Stimulated activated naive CD4-positive, alpha-beta T cell treated with Interleukin-2 at 50 U/mL for 16 hours (primary cell): Measurements from ENCODE around the gene JCHAIN.

Experiments
- DNase-seq: peaks from one replicate; lab custom pipeline; 2025; lab: John Stamatoyannopoulos, UW

The JCHAIN gene

DNA sequence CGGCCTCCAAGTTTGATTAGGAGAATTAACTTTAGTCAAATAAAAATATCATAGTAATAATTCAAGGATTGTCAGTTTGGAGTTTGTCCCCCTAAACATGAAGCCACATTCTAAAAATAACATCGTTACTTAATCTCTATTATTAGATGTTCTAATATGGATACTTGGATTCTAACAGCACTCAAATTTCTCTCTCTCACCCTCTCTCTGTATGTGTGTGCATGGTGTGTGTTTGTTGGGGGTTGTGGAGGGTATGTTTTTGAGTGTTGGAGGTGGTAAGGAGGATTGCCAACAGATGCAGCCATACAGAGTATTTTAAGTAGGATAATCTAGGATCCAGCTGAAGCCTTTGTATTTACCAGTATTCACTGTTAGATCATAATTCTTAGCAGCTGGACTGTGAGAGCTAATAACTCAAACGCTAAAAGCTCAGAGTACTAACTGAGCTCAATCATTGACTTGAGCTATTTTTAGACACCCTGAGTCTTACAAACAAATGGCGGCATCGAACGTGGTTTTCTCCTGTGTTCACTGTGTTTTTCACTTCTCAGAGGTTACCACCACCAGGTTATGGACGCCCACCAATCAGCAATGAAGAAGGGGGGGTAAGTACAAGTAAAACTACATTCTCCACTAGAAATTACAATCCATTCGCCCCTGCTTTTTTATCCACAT lies 28.9 kb downstream of the JCHAIN start:
- DNase-seq, result no peak

GRCh38 chr4:70634482-70634881 lies 31.8 kb downstream of the JCHAIN start:
- DNase-seq, result no peak

DNA sequence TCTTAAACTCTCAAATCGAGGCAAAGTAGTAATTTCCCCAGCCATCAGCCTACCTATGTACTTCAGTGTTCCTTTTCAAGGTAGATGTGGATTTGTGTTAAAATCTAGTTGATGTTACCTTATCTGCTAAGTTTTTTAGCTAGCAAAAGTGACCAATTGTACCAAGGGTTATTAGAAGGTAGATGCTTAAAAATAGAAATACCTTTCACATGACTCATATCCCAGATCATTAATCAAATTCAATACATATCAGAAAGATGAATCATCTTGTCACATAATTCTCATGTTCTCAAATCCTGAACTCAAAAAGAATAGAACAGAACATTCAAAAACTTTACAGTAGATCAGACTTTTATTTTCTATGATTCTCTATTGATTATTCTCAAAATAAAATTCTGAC lies 34.3 kb downstream of the JCHAIN start:
- no peak for DNase-seq

- no peak for DNase-seq
Observed at GRCh38 chr4:70630162-70630561, 36.1 kb downstream of the JCHAIN start.

DNA sequence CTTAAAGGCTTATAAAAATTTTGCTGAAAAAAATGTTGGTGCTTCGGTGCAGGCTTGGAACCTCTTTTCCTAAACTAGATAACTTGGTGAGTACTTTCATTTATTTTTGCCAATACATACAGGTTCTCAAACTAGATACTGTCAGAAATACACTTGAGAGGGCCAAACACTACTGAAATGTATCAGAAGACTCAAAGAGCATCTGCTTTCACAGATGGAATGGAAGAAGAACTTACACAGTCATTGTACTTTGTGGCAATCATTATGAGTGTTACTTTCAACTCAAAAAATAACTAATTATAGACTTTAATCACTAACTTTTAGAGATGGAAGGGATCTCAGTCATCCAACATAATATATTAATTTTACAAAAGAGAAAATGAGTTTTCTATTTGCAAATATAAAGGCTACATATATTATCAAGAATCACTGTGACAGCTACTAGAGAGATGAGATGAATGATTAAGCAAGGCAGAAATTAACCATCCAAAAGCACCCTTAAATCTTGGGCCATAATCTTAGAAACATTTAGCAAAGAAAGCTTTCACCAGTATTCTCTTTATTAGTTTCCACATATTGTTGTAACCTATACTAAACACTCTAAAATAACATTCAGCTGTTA lies 36.7 kb downstream of the JCHAIN start:
- no peak for DNase-seq

DNA sequence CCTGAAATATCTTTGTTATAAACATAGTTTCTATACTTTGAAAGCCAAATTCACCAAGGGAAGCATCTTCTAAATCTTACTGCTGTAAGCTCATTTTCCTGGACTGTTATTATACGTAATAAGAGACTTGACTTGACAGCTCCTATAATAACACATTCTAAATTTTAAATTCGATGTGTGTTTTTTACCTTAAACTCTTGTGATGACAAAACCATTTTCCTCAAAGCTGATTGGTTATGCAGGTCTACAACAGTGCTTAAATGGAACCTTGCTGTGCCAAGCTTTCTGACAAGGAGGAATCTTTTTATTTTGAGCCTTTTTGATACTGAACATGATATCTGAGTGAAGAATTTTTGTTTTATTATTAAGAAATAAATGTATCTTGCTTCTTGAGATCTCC lies 37.9 kb downstream of the JCHAIN start, which contains the start of gene ENAM:
TSS of gene ENAM (plus strand) at position 301 of the 400 bp plus-strand sequence. CDS start 757 bp downstream, outside the sequence.
- no peak for DNase-seq

DNA sequence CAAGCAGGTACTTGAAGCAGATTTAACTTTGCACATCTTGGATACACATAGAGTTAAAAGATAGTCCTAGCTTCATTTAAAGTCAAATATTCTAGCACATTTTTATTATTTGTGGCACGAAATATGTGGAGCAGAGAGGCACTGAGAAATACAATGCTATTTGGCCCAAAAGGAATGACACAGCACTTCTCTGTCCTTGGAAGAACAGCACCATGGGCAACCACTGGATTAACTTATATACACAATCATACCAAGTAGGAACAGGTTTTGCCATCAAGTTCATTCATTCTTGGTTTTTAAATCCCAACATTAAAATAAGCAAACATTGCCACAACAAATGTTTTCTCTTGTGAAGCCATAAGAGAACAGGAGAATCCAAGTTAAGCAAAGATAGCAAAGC lies 38.7 kb downstream of the JCHAIN start:
- no peak for DNase-seq

GRCh38 chr4:70624226-70624793 lies 42.0 kb downstream of the JCHAIN start:
- DNase-seq, result no peak

- no peak for DNase-seq
Observed at GRCh38 chr4:70623323-70623722, 43.0 kb downstream of the JCHAIN start.

DNA sequence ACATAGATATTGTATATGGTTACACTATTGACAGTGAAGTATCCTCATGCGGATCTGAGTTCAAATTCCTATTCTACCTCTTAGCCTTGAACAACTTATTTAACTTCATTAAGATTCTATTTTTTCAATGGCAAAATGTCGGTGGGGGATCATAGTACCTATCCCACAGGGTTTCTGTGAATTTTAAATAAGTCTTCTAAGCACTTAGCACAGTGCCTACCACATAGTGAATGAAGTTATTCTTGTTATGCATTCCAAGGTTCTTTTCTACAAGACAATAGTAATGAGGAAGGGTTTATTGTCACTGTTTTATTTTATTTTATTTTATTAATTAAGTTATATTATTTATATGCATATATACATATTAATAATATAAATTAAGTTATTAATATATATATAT lies 46.5 kb downstream of the JCHAIN start:
- no peak for DNase-seq

GRCh38 chr4:70619288-70619687 lies 47.0 kb downstream of the JCHAIN start:
- no peak for DNase-seq

- DNase-seq, result no peak
Observed at GRCh38 chr4:70614184-70614555, 52.1 kb downstream of the JCHAIN start.

DNA sequence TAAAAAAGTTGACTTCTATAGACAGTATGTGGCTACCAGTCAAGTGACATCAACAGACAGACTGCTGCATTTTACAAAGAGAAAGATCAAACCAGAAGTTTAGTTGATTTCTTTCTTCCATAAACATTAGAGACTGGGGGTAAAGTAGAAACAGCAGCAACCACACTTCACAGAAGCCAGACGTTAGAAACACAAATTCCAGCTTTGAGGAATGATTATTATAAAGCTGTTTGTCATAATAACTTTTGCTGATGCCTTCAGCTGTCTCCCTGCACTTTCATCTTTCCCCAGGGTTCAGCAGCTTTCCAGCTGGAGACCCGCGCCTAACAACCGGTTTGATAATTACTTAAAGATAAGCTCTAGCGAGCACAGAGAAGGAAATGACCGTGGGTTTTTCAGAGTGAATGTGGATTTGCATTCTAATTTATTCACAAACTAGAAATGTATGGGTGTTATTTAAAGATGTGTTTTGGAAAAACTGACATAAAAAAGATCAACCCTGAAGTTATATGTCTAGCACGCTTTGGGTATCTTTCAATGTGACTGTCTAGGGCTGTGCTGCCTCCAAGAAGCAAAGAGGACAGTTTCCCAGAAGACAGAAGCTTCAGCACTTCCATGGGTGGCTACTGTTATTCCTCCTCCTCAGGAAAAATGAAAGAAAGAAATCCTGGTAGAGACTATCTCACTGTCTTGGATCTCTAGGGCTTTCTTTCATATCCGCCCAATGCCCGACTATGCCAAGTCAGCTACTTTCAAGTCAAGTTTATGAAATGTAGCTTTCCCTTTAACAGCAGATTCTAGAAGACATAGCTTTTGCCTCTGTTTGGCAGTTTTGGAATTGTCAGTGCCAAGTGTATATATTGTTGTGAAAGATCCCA lies 52.8 kb downstream of the JCHAIN start:
- no peak for DNase-seq

- no peak for DNase-seq
Observed at GRCh38 chr4:70608324-70608723, 58.0 kb downstream of the JCHAIN start.

DNA sequence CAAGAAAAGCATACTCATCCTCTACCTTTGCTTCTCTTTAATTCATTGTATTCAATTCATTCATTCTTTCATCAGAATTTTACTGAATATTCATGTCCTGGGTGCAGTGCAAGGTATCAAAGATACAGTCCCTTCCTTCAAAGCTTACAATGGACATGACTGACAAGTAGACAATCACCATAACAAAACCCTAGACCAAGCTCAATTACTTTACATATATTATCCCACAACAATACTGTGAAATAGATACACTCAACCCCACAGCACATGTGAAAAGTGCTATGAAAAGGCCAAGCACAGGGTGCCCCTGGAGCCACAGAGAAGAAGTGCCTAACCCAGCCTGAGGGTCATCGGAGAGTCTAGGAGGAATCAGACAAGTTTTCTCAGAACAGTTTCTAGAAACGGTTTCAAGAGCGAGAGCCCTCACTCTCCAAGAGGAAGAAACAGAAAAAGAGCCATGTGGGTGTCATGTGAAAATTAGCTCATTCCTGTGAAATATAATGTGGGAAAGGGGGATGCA lies 58.9 kb downstream of the JCHAIN start:
- no peak for DNase-seq

- DNase-seq, result no peak
Observed at GRCh38 chr4:70606459-70606858, 59.8 kb downstream of the JCHAIN start.
